DMS79 treated with DMSO at 0.1 percent for 48 hours (cell line): Measurements from ENCODE around the gene RNPEPL1.

Experiments
- DNase-seq: peaks from one replicate; lab custom pipeline; 2025; lab: John Stamatoyannopoulos, UW

The RNPEPL1 gene

DNA sequence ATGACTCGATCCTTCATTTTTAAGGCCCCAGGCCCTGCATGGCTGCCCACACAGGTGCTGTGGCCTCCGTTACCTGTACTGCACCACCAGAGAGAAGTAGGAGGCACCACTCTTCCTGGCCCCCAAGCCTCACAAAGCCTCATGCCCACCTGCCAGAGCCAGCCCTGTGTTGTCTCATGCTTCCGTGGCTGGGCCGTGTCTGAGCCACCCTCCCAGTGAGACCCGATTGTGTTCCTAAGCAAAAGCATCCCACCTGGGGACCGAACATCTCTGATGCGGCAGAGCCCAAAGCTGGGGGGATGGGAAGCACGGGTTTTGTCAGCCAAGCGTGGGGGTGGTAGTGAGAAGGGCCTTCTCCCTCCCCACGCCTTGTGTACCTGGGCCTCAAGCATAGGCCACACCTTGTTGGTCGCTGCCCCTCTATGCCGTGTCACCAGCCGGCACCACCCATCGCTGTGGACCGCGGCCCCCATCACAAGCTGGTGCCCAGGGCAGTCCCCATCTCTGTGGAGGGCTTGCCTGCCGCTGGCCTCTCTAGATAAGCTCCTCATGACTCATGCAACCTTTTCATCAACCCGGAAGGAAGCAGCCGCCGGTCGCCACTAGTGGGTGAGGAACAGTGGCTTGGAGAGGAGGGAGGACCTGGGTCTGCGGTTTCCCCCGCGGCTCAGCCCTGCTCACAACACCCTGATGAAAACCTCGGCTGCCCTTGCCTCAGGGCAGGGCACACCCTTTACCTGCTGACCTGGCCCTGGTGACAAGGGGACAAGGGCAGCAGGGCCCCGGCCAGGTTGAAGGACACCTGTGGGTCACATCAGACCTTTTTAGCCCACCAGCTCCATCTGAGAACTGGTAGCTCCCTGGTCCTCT, 2.7 kb upstream of the RNPEPL1 start:
- DNase-seq, result peak; percentile 70

DNA sequence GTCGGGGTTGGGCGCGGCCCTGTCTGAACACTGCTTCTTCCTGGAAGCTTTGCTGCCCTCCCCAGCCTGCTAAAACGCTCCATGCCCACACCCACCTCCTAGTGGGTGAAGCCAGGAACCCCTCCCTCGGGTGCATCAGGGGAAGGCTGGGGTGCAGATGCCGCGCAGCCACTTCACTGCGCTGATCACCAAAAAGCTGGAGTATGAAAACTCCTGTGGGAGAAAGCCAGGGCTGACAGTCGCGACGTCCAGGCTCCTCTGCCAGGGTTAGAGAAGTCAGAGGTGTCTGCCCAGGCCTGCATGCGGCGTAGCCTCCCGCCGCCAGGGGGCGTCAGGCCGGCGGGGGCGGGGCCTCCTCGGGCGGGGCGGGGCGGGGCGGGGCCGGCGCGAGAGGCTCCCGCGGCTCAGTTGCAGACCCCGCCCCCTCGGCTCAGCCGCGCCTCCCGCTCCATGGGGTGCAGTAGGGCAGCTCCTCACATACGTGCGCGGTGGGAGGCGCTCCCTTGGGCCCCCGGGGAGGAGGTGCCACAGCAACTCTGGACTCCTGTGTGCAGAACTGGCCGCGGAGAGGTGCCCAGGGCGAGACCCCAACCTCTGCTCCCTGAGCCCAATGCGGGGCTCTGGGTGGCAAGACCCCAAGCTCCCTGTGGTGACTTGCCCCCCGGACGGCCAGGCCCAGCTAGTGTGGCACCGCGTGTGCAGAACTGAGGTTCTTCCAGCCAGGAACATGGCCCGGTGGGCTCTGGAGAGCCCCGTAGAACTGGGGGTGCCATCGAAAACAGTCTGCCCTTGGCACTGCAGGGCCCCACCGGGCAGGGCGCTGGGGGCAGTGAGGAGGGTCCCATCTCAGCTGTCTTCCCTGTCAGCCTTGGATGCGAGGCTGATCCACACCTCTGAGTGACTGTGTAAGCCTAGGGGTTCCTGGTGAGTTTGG, 1.8 kb upstream of the RNPEPL1 start:
- peak; percentile 70 for DNase-seq

DNA sequence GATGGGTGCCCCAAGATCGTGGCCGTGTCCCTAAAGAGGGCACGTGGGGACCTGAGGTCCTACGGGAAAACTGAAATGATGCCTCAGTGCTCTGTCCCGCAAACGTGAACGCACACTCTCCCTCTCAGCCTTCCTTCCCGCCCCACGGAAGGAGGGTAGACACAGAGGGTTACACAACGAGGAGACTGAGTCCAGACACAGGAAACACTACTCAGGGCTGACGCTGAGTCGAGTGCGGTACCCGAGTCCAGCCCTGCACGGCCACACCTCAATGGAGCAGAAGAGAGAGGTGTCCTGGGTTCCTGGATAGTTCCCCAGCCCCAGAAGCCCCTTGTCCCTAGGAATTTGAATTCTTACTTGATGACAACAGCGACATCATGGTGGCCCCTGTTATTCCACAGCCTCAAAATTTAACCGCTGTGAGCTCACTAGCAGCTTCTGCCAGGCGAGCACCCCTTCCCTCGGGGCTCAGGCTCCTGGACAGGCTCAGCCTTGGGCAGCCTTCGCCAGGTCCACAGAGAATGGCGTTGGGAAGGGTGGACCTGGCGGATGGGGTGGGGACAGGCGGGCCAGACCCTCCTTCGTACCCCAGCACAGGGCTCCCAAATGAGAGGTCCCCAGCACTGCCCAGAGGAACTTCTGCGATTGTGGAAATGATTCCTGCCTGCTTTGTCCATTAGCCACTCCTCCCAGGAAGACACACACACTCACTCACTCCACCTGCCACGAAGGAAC, 980 bp upstream of the RNPEPL1 start:
- DNase-seq, result no peak

DNA sequence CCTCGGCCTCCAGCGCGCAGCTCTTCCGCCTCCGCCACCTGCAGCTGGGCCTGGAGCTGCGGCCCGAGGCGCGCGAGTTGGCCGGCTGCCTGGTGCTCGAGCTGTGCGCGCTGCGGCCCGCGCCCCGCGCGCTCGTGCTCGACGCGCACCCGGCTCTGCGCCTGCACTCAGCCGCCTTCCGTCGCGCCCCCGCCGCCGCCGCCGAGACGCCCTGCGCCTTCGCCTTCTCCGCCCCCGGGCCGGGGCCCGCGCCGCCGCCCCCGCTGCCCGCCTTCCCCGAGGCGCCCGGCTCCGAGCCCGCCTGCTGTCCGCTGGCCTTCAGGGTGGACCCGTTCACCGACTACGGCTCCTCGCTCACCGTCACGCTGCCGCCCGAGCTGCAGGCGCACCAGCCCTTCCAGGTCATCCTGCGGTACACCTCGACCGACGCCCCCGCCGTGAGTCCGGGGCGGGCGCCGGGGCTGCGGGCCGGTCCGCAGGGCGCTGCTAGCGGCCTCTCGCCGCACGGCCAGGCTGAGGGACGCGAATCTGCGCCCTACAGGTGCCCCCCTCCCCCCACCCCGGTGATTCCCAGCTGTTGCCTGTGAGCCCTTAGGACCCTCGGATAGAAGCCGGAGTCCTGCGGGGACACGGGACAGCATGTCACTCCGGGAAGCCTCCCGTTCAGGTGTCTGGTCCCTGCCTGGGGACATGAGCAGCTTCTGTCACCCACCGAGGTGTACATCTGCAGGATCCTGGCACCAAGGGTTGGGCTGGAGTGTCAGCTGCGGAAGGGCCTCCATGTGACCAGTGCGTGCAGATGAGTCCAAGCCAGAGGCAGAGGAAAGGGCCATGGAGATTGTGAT, 616 bp downstream of the RNPEPL1 start:
- DNase-seq, result peak; percentile 57

DNA sequence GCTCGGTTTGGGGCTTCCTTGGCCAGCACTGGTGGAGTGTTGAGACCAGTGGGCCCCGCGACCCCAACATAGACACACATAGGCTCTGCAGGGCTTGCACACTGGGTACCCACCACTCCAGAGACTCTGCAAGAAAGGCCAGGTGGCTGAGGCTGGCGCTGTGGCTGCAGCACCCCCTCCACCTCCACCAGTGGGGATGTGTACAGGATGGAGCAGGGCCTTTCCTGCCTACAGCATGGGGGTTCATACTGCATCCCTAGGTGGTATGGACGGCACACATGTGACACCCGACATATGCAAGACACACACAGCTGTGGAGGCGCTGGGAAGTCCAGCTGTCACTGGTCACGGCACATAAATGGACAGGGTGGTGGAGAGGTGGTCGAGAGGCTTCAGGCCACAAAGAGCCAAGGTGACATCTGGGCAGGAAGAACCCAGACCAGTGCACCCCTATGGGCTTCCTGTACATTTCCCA, 1.3 kb downstream of the RNPEPL1 start:
- no peak for DNase-seq

DNA sequence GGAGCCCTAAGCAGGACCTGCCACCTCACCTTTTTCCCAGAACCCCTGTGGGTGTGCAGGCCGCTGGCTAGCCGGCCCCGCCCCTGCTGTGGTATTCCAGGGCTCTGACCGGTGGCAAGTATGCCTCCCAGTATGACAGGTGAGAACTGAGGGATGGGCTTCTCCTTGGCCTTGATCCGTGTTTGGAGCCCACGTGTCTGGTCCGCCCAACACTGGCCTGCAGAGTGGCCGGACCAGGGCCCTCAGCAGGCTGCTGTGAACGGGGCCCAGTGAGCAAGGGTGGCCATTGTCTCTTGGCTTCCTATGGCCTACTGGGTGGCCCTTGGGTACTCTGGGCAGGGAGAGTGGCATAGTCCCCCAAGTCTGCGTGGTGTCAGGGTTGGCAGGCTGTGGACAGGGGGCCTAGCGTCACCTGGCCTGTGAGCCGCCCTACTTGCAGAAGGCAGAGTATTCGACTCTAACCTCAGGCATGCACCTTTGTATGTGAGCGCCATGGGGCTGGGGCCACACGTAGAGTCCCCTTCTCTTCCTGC, 1.8 kb downstream of the RNPEPL1 start:
- DNase-seq, result no peak

DNA sequence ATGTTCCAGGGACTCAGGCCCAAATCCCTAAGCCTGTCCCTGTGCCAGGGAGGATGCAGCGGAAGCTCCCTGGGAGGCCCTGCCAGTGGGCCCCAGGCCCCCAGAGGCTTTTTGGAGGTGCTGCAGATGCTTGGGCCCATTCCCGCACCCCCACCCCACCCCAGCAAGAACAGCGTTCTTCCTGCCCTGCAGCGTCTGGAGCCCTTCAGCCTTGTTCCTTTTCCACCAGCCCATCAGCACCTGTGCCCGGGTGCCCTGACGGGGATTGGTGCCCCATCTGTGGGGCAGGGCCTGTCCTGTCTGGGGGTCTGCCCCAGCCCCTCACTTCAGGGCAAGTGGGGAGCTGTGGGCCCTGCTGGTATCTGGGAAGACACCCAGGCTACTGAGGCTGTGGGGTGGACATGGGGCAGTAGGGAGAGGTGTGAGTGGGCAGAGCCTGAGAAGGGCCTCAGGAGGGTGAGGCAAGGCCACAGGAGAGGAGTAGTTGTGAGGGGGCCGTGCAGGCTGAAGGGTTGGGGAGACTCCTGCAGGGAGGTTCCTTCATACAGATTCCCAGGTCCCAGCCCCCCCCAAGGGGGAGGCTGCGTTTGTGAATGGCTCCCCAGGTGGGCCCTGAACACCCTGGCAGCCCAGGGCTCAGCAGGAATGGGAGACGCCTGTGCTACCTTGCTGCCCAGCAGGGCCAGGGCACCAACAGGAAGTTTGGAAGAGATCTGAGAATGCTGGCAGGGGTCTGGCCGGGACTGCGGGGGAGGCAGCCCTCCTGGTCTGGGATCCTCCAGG, 2.4 kb downstream of the RNPEPL1 start:
- no peak for DNase-seq

DNA sequence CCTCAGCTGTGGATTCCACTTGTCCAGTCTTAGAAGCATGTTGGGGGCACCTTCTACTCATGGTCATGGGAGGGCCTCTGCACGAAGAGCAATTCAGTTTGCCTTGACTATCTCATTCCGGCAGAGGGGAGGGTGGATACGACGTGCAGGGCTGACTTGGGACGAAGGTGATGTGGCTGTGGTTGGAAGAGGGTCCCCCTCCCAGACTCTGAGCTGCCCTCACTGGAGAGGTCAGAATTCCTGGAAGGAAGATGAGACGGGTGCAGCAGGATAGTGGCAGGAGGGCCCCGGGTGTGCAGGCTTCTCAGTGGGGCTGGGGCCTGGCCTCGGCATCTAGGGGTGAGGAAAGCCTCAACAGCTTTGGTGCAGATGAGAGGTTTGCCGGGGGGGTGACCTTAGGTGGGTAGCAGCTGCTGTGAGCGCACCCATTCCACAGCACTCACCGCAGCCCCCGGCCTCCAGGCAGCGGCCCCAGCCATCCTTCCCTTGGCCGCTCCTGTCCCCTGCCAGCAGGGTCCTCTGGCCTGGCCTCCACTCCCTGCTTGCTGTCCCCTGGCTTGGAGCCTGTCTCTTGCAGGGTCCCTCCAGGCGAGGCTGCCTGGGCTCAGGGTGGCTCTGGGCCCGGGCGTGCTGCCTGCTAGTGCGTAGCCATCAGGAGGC, 3.2 kb downstream of the RNPEPL1 start:
- DNase-seq, result no peak

DNA sequence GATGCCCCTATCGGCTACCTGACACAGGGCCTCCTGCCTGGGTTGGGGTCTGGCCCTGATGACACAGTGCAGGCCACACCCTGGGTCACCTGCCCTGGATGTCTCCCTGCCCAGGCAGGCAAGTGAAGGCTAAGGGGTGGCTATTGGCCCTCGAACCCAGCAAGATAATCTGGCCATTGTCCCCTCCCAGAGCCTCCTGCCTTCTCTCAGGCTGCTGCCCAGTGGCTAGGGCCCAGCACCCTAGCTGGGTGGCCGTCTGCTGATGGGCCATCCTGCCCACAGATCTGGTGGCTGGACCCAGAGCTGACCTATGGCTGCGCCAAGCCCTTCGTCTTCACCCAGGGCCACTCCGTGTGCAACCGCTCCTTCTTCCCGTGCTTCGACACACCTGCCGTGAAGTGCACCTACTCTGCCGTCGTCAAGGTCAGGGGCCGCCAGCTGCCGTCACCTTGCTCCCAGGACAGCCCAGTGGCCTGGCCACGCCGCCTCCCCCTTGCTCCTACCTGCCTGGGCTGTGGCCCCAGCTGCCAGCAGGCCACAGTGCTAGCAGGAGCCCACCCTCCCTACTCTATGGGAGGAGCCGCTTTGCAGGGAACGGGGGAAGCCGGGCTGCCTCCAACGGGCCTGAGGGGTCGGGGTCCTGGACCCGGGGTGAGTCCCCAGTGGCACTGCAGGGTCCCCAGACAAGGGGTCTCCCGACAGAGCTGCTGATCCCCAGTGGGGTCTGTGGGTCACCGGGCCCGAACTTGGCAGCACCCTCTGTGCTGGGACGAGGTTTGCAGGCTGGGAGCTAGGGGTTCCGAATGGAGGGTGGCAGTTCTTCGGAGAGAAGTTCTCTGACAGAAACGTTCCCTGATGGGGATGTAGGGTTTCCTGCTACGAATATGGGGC, 4.1 kb downstream of the RNPEPL1 start:
- no peak for DNase-seq

DNA sequence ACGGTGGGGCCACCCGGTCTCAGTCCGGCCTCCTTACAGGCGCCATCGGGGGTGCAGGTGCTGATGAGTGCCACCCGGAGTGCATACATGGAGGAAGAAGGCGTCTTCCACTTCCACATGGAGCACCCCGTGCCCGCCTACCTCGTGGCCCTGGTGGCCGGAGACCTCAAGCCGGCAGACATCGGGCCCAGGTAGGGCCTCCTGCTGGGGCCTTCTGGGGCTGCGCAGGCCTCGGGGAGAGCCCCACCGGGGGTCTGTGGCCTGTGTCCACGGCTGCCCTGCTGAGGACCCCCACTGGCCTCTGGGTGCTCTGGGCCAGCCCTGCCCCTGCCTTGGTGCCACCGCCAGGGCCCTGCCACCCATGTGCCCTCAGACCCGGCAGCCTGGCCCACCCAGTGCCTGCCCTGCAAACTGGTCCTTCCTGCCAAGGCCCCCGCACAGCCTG, 4.8 kb downstream of the RNPEPL1 start:
- DNase-seq, result no peak

DNA sequence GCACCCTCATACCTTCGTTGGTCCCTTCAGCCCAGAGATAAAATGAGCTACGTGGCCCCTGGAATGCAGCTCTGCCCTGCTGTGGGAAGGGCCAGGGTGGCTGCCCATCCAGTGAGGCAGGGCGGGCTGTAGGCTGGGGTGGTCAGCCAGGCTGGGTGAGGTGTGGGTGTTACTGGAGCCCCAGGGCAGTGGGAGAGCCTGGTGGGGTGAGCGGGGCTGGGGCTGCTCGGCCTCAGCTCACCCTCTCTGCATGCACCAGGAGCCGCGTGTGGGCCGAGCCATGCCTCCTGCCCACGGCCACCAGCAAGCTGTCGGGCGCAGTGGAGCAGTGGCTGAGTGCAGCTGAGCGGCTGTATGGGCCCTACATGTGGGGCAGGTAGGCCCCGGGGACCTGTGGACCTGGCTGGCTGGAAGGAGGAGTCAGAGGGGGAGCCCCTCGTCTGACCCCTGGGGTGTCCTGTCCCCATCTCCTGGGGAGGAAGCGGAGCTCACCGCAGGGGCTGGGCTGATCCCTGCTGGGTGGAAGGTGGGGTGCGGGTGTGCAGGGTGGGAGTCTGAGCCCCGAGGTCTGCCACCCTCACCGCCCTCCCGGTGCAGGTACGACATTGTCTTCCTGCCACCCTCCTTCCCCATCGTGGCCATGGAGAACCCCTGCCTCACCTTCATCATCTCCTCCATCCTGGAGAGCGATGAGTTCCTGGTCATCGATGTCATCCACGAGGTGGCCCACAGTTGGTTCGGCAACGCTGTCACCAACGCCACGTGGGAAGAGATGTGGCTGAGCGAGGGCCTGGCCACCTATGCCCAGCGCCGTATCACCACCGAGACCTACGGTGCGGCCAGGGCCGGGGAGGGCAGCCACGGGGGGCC, 5.5 kb downstream of the RNPEPL1 start:
- DNase-seq, result no peak

DNA sequence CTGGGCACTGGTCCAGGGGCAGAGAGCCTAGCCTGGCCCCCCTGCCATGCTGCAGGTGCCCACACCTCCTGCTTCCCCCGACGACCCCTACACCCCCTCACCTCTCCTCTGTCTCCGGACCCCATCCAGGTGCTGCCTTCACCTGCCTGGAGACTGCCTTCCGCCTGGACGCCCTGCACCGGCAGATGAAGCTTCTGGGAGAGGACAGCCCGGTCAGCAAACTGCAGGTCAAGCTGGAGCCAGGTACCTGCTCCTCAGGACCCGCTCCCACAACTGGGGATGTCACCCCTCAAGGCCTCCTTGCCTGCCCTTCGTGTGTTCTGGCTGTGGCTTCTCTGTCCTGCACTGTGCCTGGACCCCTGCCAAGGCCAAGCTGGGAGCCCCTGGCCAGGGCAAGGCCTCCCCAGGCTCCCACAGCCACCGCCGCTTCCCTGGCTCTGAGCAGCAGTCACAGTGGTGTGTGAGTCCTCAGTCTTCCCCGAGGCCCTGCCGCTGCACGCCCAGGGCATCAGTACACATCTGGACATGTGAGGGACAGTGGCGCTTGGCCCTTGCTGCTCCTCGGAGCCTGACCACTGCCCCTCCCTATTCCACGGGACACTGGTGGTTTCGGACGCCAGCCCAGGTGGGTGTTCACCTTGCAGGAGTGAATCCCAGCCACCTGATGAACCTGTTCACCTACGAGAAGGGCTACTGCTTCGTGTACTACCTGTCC, 6.3 kb downstream of the RNPEPL1 start:
- no peak for DNase-seq

DNA sequence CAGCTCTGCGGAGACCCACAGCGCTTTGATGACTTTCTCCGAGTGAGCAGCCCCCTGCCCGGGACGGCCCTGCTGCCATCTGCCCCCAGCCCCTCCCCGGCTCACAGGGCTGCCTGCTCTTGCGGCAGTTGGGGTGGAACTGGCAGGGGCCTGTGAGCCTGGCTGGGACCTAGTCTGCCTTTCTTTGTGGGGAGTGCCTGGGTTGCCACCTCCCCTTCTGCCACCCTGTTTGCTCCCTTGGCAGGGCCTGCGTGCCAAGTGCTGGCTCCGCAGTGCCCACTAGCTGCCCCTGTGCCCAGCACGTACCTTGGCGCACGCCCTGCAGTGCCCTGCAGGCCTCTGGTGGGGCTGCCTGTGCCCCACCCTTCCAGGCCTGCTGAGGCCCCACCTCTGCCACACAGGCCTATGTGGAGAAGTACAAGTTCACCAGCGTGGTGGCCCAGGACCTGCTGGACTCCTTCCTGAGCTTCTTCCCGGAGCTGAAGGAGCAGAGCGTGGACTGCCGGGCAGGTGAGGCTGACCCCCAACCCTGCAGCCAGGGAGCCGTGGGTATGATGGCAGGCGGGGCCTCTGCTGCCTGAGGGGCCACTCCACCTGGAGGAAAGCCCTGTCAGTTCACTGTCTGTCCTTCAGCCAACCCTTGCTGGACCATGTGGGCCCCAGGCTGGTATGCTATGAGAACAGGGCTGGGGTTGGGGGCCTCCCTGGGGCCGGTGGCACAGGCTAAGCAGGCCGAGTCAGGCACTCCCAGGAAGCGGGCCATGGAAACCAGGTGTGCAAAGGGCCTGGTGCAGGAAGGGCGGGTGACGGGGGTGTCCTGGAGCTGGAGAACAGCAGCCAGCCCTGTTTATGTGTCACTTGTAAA, 7.0 kb downstream of the RNPEPL1 start:
- DNase-seq, result no peak

DNA sequence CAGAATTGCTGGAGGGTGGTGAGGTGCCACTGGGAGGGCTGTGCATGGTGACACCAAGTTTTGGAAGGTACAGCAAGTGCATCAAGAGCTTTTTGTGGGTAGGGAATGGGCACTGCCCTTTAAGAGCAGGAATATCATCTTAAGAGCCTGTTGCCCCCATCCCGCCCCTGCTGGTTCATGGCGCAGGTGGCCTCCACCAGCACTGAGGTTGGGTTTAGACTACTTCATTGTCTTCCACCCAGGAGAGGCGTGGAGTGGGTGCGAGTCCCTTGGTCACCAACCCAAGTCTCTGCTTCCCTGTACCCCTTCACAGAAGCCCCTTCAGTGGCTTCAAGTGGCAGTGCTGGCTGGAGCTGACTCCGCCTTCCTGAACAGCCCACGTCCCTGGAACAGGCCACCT, 7.8 kb downstream of the RNPEPL1 start:
- no peak for DNase-seq

DNA sequence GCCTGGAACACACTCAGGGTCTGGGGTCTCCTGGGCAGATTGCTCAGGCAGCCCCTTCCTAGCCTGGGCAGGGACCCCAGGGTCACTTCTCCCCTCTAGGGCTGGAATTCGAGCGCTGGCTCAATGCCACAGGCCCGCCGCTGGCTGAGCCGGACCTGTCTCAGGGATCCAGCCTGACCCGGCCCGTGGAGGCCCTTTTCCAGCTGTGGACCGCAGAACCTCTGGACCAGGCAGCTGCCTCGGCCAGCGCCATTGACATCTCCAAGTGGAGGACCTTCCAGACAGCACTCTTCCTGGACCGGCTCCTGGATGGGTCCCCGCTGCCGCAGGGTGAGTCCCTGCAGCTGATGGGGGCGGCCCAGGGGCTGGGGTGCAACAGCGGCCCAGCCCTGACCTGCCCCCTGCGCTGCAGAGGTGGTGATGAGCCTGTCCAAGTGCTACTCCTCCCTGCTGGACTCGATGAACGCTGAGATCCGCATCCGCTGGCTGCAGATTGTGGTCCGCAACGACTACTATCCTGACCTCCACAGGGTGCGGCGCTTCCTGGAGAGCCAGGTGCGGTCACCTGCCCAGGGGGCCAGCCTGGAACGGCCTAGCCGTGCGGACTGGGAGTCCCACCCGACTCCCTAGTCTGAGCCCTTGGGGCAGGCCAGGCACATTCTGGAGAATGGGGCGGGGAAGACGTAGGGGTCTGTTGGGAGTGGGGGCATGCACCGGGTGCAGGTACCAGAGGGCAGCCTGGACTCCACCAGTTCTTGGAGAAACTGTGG, 8.3 kb downstream of the RNPEPL1 start:
- DNase-seq, result no peak
